ENCODE measurements around the gene PPP1R1B.
A peak's percentile ranks its signal among the peaks of the same experiment; 100 is the strongest.

PPP1R1B gene

DNA sequence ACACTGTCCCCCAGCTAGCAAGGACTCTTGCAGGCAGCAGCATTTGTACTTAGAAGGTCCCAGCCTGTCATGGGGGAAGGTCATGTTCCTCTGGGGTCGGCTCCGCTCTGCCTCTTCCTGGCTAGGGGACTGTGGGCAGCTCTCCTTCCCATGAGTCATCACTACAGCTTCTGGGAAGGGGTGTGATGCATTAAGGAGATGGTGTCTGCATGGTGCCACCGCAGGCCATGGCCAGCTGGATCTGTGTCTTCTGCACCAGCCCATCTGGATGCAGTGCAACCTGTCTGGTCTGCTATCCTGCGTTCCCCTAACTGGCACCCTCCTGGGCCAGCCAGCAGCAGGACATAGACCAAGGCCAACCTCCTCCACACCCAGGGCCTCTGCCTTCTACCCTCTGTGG, 16.5 kb downstream of the PPP1R1B start:
- in situ Hi-C loops (cut with HindIII; ENCODE audit: low sequenced_read_pairs): no loop called here

DNA sequence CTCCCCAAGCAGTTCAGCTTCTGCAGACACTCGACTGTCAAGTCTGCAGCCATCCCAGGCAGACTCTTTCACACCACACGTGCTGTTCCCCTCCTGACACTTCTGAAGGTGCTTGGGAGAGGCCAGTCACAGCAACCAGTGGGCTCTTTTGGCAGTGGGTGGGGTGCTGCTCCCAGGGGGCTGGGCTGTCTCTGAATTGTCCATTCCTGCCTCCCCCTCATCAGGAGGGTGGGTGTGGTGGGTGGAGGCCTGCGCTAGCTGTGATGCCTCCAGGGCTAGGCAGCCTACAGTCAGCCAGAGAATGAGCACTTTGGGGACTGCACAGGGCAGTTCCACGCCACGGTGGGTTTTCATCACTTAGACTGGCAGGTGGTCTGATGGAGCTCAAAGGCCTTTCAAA, 20.5 kb downstream of the PPP1R1B start:
- in situ Hi-C loops (cut with HindIII; ENCODE audit: low sequenced_read_pairs): no loop called here
- TF ChIP-seq CTCF (IDR thresholded peaks at IDR 0.05; ENCODE audit: low read depth, low read length): no peak
- no peak overlapping the region for H3K4me3 ChIP-seq (ENCODE audit: low read depth, low read length)
- no peak for DNase-seq (ENCODE audit: low read depth, low spot score)

More for the DNA sequence above, 16.5 kb downstream of the PPP1R1B start:
- no peak overlapping the region for H3K4me3 ChIP-seq (ENCODE audit: low read depth, low read length)
- no peak for TF ChIP-seq CTCF (IDR thresholded peaks at IDR 0.05; ENCODE audit: low read depth, low read length)
- DNase-seq (ENCODE audit: low read depth, low spot score): peak; percentile 34

DNA sequence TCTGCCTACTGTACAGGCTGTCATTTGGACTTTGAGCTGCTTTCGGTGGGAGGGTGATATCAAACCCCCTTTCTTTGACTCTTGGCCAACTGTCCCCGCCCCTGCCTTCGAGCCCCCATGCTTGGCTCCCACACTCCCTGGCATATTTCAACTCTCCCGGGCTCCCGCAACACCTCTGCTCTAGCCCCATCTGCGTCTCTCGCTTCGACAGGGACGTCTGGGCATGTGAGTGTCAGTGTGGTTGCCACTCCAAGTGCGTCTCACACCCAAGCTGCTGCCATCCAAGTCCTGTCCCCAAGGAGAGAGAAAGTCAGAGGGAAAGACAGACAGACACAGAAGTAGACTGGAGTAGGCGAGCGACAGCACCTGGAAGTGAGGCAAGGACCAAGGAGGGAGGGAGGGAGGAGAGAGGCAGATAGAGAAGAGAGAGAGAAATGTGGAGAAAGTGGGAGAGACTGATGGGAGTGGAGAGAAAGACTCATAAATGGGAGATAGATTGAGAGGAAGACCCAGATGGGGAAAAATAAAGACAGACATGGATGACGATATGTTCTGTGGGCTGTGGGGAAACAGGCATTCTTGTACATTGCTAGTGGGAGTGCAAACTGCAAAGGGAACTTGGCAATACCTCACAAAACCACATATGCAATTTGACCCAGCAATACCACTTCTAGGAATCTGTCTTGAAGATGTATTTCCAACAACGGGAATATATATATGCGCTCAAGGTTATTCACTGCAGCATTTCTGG, 22.0 kb downstream of the PPP1R1B start:
- TF ChIP-seq CTCF (IDR thresholded peaks at IDR 0.05; ENCODE audit: low read depth, low read length): no peak
- in situ Hi-C loops (cut with HindIII; ENCODE audit: low sequenced_read_pairs): no loop called here
- DNase-seq (ENCODE audit: low read depth, low spot score): peak; percentile 55

DNA sequence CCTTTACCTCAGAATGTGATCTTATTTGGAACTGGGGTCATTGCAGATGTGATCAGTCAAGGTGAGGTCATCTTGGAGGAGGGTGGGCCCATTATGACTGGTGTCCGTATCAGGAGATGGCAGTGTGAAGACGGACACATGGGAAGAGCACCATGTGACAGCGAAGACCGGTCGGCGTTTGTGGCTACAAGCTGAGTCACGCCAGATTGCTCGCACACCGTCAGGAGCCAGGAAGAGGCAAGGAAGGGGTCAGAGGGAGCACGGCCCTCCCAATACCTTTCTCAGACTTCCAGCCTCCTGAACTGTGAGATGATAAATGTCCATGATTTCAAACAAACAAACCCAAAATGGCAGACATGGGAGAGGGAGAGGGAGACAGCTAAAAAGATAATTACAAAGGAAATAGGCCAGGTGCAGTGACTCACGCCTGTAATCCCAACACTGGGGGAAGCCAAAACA, 23.4 kb downstream of the PPP1R1B start:
- DNase-seq (ENCODE audit: low read depth, low spot score): no peak
- no peak overlapping the region for H3K4me3 ChIP-seq (ENCODE audit: low read depth, low read length)
- in situ Hi-C loops (cut with HindIII; ENCODE audit: low sequenced_read_pairs): no loop called here
- no peak for TF ChIP-seq CTCF (IDR thresholded peaks at IDR 0.05; ENCODE audit: low read depth, low read length)

More for the DNA sequence above, 22.0 kb downstream of the PPP1R1B start:
- H3K4me3 ChIP-seq (ENCODE audit: low read depth, low read length): no peak overlapping the region

DNA sequence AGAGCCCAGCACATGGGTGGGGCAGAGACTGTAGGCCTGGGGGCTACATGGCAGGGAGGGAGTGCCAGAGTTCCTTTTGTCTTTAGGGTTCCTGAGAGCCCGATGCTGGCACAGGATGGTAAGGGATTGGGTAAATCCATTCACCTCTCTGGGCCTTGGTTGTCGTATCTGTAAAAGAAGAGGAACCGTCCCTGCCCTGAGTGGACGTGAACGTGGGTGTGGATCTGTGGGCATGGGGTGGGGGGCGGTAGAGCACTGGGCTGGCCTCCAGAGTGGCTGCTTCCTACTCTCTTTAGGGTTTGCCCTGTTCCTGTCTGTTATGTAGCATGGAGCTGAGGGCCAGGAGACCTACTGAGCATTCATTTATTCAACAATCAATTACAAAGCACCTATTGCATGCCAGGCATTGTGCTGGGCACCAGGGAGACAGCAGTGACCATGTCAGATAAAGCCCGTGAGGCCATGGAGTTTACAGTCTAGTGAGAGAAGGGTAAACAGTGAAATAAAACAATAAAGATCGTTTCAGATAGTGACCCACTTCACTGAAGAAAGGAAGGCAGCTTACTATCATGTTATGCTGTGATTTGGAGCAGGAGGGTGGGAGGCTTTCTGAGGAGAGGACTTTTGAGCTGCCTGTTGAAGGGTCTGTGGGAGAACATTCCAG, 25.3 kb downstream of the PPP1R1B start:
- no peak for DNase-seq (ENCODE audit: low read depth, low spot score)
- in situ Hi-C loops (cut with HindIII; ENCODE audit: low sequenced_read_pairs): no loop called here
- TF ChIP-seq CTCF (IDR thresholded peaks at IDR 0.05; ENCODE audit: low read depth, low read length): no peak
- H3K4me3 ChIP-seq (ENCODE audit: low read depth, low read length): no peak overlapping the region

GRCh38 chr17:39652587-39653315, 26.0 kb downstream of the PPP1R1B start:
- DNase-seq (ENCODE audit: low read depth, low spot score): no peak
- TF ChIP-seq CTCF (IDR thresholded peaks at IDR 0.05; ENCODE audit: low read depth, low read length): no peak
- H3K4me3 ChIP-seq (ENCODE audit: low read depth, low read length): no peak overlapping the region
- in situ Hi-C loops (cut with HindIII; ENCODE audit: low sequenced_read_pairs): no loop called here
